Articular chondrocyte of knee joint (primary cell): ENCODE data around the gene TRIP10. TPM values are rescaled to one million over a fixed set of nuclear protein-coding genes. Genes with fewer than 3 reads are reported as not detected.

Experiments used
- total RNA-seq: library from RNA; depleted of rRNA; stranded (reverse); fragments of >200 nt; gene quantifications from 2 replicates; pipeline ENCODE4 v1.2.3, GENCODE V29; 2012

Gene TRIP10, protein sequence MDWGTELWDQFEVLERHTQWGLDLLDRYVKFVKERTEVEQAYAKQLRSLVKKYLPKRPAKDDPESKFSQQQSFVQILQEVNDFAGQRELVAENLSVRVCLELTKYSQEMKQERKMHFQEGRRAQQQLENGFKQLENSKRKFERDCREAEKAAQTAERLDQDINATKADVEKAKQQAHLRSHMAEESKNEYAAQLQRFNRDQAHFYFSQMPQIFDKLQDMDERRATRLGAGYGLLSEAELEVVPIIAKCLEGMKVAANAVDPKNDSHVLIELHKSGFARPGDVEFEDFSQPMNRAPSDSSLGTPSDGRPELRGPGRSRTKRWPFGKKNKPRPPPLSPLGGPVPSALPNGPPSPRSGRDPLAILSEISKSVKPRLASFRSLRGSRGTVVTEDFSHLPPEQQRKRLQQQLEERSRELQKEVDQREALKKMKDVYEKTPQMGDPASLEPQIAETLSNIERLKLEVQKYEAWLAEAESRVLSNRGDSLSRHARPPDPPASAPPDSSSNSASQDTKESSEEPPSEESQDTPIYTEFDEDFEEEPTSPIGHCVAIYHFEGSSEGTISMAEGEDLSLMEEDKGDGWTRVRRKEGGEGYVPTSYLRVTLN
- total RNA-seq = 49.4 and 52.0 TPM in 2 replicates

DNA sequence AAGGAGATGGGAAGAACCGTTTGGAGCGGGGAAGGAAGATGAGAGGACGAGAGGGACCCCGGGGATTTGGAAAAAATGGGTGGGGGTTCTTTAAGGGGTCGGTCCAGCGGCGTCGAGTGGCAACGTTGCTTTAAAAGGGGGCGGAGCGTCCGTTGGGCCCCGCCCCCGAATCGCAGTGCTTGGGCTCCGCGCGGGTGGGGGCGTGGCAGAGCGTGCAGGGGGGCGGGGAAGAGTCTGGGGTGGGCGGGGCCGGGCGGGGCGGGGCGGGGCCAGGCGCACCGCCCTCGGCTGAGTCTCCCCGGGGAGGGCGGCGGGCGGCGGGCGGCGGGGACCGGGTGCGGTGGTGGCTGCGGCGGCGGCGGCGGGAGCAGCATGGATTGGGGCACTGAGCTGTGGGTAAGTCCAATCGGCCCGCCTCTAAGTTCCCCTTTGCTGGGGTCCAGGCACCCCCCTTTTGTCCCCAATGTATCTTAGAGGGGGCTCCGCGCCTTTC is at the start of gene TRIP10:
Gene TRIP10 (plus strand): TSS at position 291 of the 493 bp plus-strand sequence. CDS start 82 bp downstream, at position 373.

DNA sequence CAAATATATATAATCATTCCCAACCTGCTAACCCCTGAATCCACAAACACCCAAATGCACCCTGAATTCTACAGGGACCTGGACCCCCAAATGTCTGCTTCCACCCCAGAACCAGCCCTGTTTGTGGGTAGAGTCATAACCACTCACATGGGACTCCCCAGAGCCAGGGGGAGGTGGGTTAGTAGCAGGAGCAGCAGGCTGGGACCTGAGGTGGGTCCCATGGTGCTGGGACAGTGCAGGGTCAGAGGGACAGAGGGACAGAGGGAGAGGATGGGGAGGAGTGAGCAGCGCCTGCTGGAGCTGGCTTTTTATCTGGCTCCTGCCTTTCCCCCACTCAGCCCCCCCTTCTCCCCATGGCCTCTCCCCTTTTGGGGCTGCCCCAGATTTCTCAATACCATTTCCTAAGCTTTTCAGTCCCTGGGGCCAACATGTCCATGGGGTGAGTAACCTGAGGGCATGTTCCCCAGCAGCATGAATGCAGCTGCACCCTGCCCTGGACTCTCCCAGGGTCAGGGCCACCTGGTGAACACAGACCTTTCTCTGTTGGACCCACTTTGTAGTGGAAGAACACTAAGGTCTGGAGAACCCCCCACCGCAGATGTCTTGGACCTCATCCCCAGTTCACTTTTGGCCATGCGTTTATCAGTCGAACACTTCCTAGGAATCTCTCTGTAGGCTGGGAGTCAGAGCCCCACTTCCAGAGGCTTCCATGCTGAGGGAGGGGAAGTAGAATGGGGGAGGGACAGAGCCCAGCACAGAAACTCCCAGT is 18.9 kb upstream of the TRIP10 start, which contains the start of gene C3:
Gene C3 (minus strand): TSS at position 282 of the 769 bp plus-strand sequence. CDS start 61 bp downstream, at position 221.

DNA sequence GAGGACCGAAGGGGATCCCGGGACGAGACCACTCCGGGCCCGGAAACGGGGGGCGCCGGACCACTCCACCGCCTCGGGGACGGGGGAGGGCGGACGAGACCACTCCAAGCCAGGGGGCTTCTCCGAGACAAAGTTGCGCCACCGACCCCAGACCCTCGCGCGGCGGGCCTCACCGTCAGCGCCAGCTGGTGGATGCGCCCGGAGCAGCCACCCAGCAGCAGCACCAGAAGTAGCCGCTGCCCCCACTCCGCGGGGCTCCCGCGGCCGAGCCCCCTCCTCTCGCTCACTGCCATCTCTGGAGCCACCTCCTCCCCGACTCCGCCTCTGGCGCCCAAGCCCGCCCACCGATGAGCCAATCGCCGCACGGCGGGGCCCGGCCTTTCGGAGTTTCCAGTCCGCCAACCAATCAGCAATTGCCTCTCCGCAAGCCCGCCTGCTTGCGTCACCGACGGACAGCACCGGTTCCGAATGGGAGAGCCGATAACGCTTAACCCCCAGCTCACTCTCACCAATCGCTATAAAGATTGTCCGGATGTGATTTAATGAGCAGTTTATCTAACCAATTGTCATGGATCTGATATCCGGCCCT is 2.1 kb upstream of the TRIP10 start, which contains the start of gene GPR108:
Gene GPR108 (minus strand): TSS at position 297 of the 589 bp plus-strand sequence. CDS start 4 bp downstream, at position 293.

DNA sequence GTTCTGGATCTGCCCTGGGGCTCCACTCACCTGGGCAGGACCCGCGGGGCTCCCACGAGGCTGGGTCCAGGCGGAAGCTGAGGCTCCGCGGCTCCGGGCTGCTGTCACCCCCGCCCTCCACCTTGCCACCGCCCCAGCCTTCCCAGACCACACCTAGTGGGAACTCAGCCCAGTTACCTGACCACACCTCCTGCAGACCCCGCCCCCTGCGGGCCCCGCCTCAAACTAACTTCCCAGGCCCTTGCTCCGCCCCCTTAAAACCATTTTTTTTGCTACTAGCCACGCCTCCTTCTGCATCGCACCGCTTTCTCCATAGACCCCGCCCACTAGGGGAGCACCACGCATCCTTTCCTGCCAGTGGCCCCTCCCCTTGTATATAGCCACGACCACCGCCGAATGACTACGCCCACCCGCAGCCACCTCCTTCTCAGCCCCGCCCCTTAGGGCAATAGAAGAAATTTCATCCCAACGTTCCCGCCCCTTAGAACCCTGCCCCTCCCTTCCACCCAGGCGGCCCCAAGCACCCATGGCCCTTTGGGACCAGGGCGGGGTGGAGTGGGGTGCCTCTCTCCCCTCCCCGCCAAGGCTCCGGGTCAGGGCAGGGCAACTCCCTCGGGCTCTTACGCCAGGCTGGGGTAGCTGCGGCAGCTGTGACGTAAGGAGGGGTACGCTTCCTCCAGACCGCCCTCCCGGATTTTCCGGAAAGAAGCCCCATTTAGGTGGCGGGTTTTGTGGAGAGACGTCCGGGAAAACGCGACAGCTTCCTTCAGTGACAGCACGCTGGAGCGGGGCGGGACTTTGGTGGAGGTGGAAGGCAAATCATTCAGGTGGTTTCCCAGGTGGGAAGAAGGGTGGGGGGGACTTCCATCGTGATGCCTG is 28.1 kb downstream of the TRIP10 start, which contains the start of gene SH2D3A:
Gene SH2D3A (minus strand): TSS at position 79 of the 879 bp plus-strand sequence. CDS start 3,687 bp downstream, outside the sequence.

DNA sequence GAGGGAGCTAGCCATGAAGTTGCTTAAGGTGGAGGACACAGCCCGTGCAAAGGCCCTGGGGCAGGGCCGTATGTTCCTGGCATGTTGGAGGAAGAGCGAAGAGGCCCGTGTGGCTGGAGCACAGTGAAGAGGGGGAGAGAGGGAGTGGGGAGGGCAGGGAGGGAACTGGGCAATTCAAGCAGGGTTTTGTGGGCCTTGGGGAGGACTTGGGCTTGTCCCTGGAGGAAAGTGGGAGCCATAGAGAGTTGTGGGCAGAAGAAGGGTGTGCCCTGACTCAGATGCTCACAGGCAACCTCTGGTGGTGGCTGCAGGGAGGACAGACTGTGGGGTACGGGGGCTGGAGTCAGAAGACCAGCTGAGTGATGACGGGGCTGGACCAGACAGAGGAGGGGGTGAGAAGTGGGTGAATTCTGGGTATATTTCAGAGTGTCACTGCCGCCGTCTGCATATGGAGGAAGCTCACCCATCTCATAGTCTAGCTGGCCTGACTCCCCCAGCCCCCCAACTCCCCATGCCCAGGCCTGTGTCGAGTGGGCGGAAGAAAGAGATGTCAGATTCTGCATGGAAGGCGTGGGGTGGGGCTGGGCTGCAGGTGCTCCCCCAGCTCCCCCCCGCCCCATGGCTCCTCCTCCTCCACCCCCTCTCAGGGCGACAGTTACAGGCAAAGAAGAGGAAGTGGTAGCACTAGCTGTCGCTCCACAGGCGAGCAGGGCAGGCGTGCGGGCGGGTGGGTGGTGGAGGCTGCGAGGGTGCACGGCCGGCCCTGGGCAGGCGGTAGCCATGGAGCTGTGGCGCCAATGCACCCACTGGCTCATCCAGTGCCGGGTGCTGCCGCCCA is 32.8 kb downstream of the TRIP10 start, which contains the start of gene VAV1:
Gene VAV1 (plus strand): TSS at position 681 of the 838 bp plus-strand sequence. CDS start 100 bp downstream, at position 781.

Other genes starting within 250 kb of the TRIP10 start
- gene TUBB4A, start 237.4 kb upstream of the TRIP10 start, total RNA-seq = not detected in 2 replicates
- 2.6 and 5.4 TPM in 2 replicates for gene TNFSF9, start 208.7 kb upstream of the TRIP10 start, total RNA-seq
- gene CD70, start 148.5 kb upstream of the TRIP10 start, total RNA-seq = 4.2 TPM in 1 of 2 replicates, not detected in the other
- gene TNFSF14, start 69.5 kb upstream of the TRIP10 start, total RNA-seq = not detected in 2 replicates
- gene C3, start 19.0 kb upstream of the TRIP10 start, total RNA-seq = 5.4 and 14.7 TPM in 2 replicates
- 45.1 and 45.2 TPM in 2 replicates for gene GPR108, start 2.1 kb upstream of the TRIP10 start, total RNA-seq
- not detected in 2 replicates for gene SH2D3A, start 27.8 kb downstream of the TRIP10 start, total RNA-seq
- not detected in 2 replicates for gene VAV1, start 33.0 kb downstream of the TRIP10 start, total RNA-seq
- gene ADGRE1, start 147.9 kb downstream of the TRIP10 start, total RNA-seq = not detected in 2 replicates